ENCODE measurements around the gene HELLS. TPM values are rescaled to one million over a fixed set of nuclear protein-coding genes. Genes with fewer than 3 reads are reported as not detected.
"Not testable (repeated sequence)": the region's sequence is repeated elsewhere in the genome, so short reads cannot be mapped to it uniquely, and the experiment has no call there.

The HELLS gene
- total RNA-seq, 1 donor from 2014 or later, result 11.7 TPM

DNA sequence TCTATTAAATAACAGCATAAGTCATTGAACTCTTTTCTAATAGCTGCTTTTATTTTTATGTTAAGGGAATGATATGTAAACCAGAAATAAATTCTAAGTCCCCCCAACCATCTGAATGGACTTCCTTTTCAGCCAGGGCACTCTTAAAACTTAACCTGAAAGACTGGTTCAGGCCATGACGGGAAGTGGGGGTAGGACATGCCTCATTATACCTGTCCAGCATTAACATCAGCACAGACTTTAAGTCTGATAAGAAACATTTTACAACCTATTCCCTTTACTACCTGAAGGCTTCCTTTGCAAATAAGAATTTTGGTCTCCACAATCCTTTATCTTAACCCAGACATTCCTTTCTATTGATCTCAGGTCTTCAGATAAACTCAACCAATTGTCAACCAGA, 81.9 kb downstream of the HELLS start:
- H3K4me3 Mint-ChIP-seq (ENCODE audit: unreplicated experiment), result no peak overlapping the region
- no peaks in the 10 kb centered on the region for H3K4me1 Mint-ChIP-seq (ENCODE audit: low read depth)
- H3K36me3 Mint-ChIP-seq (ENCODE audit: low read depth), result peaks cover 4% of the 10 kb centered on the region
- TF ChIP-seq, protein P1, sequence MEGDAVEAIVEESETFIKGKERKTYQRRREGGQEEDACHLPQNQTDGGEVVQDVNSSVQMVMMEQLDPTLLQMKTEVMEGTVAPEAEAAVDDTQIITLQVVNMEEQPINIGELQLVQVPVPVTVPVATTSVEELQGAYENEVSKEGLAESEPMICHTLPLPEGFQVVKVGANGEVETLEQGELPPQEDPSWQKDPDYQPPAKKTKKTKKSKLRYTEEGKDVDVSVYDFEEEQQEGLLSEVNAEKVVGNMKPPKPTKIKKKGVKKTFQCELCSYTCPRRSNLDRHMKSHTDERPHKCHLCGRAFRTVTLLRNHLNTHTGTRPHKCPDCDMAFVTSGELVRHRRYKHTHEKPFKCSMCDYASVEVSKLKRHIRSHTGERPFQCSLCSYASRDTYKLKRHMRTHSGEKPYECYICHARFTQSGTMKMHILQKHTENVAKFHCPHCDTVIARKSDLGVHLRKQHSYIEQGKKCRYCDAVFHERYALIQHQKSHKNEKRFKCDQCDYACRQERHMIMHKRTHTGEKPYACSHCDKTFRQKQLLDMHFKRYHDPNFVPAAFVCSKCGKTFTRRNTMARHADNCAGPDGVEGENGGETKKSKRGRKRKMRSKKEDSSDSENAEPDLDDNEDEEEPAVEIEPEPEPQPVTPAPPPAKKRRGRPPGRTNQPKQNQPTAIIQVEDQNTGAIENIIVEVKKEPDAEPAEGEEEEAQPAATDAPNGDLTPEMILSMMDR (IDR thresholded peaks at IDR 0.05), result no peak
- DNase-seq (ENCODE audit: low spot score), result no peak
- no peak overlapping the region for H3K27ac Mint-ChIP-seq (ENCODE audit: unreplicated experiment)
- no peaks in the 10 kb centered on the region for H3K27me3 Mint-ChIP-seq (ENCODE audit: low read depth)
- peaks cover 4% of the 10 kb centered on the region for H3K9me3 Mint-ChIP-seq (ENCODE audit: low read depth)

GRCh38 chr10:94630017-94630688, 84.6 kb downstream of the HELLS start:
- peaks cover 7% of the 10 kb centered on the region for H3K9me3 Mint-ChIP-seq (ENCODE audit: low read depth)
- TF ChIP-seq, protein P1 (IDR thresholded peaks at IDR 0.05), result peak; percentile 89
- H3K36me3 Mint-ChIP-seq (ENCODE audit: low read depth), result peaks cover 6% of the 10 kb centered on the region
- H3K4me3 Mint-ChIP-seq (ENCODE audit: unreplicated experiment), result no peak overlapping the region
- no peak overlapping the region for H3K27ac Mint-ChIP-seq (ENCODE audit: unreplicated experiment)
- no peaks in the 10 kb centered on the region for H3K27me3 Mint-ChIP-seq (ENCODE audit: low read depth)
- no peaks in the 10 kb centered on the region for H3K4me1 Mint-ChIP-seq (ENCODE audit: low read depth)
- DNase-seq (ENCODE audit: low spot score), result no peak

DNA sequence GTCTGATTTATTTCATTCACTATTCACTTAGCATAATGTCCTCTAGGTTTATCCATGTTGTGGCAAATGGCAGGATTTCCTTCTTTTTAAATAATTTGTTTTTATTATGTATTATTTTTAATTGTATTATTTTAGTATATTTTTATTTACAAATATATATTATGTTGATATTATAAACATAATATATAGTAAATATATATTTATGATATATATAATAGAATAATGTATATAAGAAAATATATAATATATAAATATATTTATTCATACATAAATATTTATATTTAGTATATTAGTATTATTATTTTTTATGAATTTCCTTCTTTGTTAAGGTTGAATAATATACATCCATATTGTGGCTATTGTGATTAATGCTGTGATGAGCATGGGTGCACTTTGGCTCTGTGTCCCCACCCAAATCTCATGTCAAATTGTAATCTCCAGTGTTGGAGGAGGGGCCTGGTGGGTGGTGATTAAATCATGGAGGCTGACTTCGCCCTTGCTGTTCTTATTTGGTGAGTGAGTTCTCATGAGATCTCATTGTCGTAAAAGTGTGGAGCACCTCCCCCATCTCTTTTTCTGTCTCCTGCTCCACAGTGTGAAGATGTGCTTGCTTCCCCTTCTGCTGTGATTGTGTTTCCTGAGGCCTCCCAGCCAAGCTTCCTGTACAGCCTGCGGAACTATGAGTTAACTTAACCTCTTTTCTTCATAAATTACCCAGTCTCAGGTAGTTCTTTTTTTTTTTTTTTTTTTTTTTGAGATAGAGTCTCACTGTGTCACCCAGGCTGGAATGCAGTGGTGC, 85.7 kb downstream of the HELLS start:
- H3K27me3 Mint-ChIP-seq (ENCODE audit: low read depth), result no peaks in the 10 kb centered on the region
- no peak overlapping the region for H3K4me3 Mint-ChIP-seq (ENCODE audit: unreplicated experiment)
- H3K9me3 Mint-ChIP-seq (ENCODE audit: low read depth), result peaks cover 18% of the 10 kb centered on the region
- peaks cover 13% of the 10 kb centered on the region for H3K36me3 Mint-ChIP-seq (ENCODE audit: low read depth)
- no peak overlapping the region for H3K27ac Mint-ChIP-seq (ENCODE audit: unreplicated experiment)
- no peaks in the 10 kb centered on the region for H3K4me1 Mint-ChIP-seq (ENCODE audit: low read depth)
- TF ChIP-seq, protein P1 (IDR thresholded peaks at IDR 0.05), result no peak
- DNase-seq (ENCODE audit: low spot score), result no peak

GRCh38 chr10:94632954-94633353, 87.4 kb downstream of the HELLS start:
- H3K27ac Mint-ChIP-seq (ENCODE audit: unreplicated experiment), result no peak overlapping the region
- no peak overlapping the region for H3K4me3 Mint-ChIP-seq (ENCODE audit: unreplicated experiment)
- no peaks in the 10 kb centered on the region for H3K4me1 Mint-ChIP-seq (ENCODE audit: low read depth)
- H3K9me3 Mint-ChIP-seq (ENCODE audit: low read depth), result peaks cover 34% of the 10 kb centered on the region
- TF ChIP-seq, protein P1 (IDR thresholded peaks at IDR 0.05), result no peak
- H3K36me3 Mint-ChIP-seq (ENCODE audit: low read depth), result peaks cover 21% of the 10 kb centered on the region
- no peaks in the 10 kb centered on the region for H3K27me3 Mint-ChIP-seq (ENCODE audit: low read depth)
- no peak for DNase-seq (ENCODE audit: low spot score)

GRCh38 chr10:94638097-94638496, 92.5 kb downstream of the HELLS start:
- not testable (repeated sequence) for DNase-seq (ENCODE audit: low spot score); H3K4me3 Mint-ChIP-seq (ENCODE audit: unreplicated experiment); H3K27me3 Mint-ChIP-seq (ENCODE audit: low read depth); H3K27ac Mint-ChIP-seq (ENCODE audit: unreplicated experiment); H3K4me1 Mint-ChIP-seq (ENCODE audit: low read depth)
- Mint-ChIP-seq H3K9me3 (ENCODE audit: low read depth) (peaks cover 45% of the 10 kb centered on the region), H3K36me3 (ENCODE audit: low read depth) (peaks cover 31% of the 10 kb centered on the region)

All from chondrocyte (in vitro differentiated cells).